Mesenchymal stem cell (in vitro differentiated cells and primary cell): ENCODE results near the gene C12orf57.

ENCODE experiments used
- DNase-seq: peaks from one replicate; pipeline ENCODE4 v3.0.0-alpha.2; 2013
- H2AFZ ChIP-seq: one replicate; pipeline ENCODE4 v1.6.1; 2013; ENCODE audit warnings: low read depth, mild to moderate bottlenecking, control low read depth, inconsistent platforms, low read length, moderate library complexity
- H2AK5ac ChIP-seq: 2 replicates; pipeline ENCODE4 v1.6.1; 2013; ENCODE audit warnings: low read length, moderate library complexity, mild to moderate bottlenecking, inconsistent platforms; ENCODE audit not compliant: severe bottlenecking
- H2BK120ac ChIP-seq: one replicate; pipeline ENCODE4 v1.6.1; 2013; ENCODE audit warnings: low read depth, mild to moderate bottlenecking, inconsistent platforms, low read length, moderate library complexity
- H2BK12ac ChIP-seq, 2 experiments: one replicate each; pipeline ENCODE4 v1.6.1; 2013; ENCODE audit warnings: inconsistent platforms in 2 of 2, low read length in 2 of 2, mild to moderate bottlenecking in 2 of 2, moderate library complexity in 2 of 2, control low read depth in 1 of 2
- H2BK15ac ChIP-seq: one replicate; pipeline ENCODE4 v1.6.1; 2013; ENCODE audit warnings: mild to moderate bottlenecking, low read depth, inconsistent platforms; ENCODE audit not compliant: poor library complexity, severe bottlenecking
- H2BK5ac ChIP-seq: 2 replicates; pipeline ENCODE4 v1.6.1; 2013; ENCODE audit warnings: low read depth, mild to moderate bottlenecking, low read length, control low read depth, inconsistent platforms; ENCODE audit not compliant: poor library complexity, severe bottlenecking
- H3K14ac ChIP-seq, 2 experiments: one replicate each; pipeline ENCODE4 v1.6.1; 2013; ENCODE audit warnings: inconsistent platforms in 2 of 2, low read length in 2 of 2, control low read depth in 1 of 2, mild to moderate bottlenecking in 1 of 2, moderate library complexity in 1 of 2
- H3K18ac ChIP-seq, 2 experiments: one replicate each; pipeline ENCODE4 v1.6.1; 2013; ENCODE audit warnings: inconsistent platforms in 2 of 2, low read length in 2 of 2, control low read depth in 1 of 2, low read depth in 1 of 2, mild to moderate bottlenecking in 1 of 2
- H3K23ac ChIP-seq, 2 experiments: one replicate each; pipeline ENCODE4 v1.6.1; 2013; ENCODE audit warnings: inconsistent platforms in 2 of 2, low read length in 2 of 2, mild to moderate bottlenecking in 2 of 2, moderate library complexity in 2 of 2, control low read depth in 1 of 2
- H3K27ac ChIP-seq: 2 replicates; pipeline ENCODE4 v1.5.1; 2013; ENCODE audit warnings: mild to moderate bottlenecking, moderate library complexity, low read length, control low read depth, inconsistent platforms; ENCODE audit not compliant: poor library complexity, severe bottlenecking
- H3K27me3 ChIP-seq, 2 experiments: 2 replicates each; pipeline versions ENCODE4 v1.6.1 to v1.7.0; 2013; ENCODE audit warnings: low read length in 2 of 2, mild to moderate bottlenecking in 2 of 2, moderate library complexity in 2 of 2, control low read depth in 1 of 2, inconsistent platforms in 1 of 2; ENCODE audit not compliant: control insufficient read depth in 1 of 2, insufficient read depth in 1 of 2
- H3K36me3 ChIP-seq, 2 experiments: 2 replicates each; pipeline versions ENCODE4 v1.6.1 to v1.7.0; 2013; ENCODE audit warnings: low read length in 2 of 2, control low read depth in 1 of 2, inconsistent platforms in 1 of 2, low read depth in 1 of 2, mild to moderate bottlenecking in 1 of 2; ENCODE audit not compliant: insufficient read depth in 2 of 2, control insufficient read depth in 1 of 2
- H3K4ac ChIP-seq, 2 experiments: one replicate each; pipeline ENCODE4 v1.6.1; 2013; ENCODE audit warnings: inconsistent platforms in 2 of 2, low read length in 2 of 2, mild to moderate bottlenecking in 2 of 2, moderate library complexity in 2 of 2, control low read depth in 1 of 2, low read depth in 1 of 2
- H3K4me1 ChIP-seq: 2 replicates; pipeline ENCODE4 v1.6.1; 2013; ENCODE audit warnings: low read depth, low read length, control low read depth; ENCODE audit not compliant: control insufficient read depth, insufficient read depth
- H3K4me2 ChIP-seq: 2 replicates; pipeline ENCODE4 v1.6.1; 2013; ENCODE audit warnings: low read length, mild to moderate bottlenecking, inconsistent platforms; ENCODE audit not compliant: poor library complexity, severe bottlenecking
- H3K4me3 ChIP-seq, 2 experiments: 2 replicates each; pipeline versions ENCODE4 v1.5.1 to v1.7.0; 2013; ENCODE audit warnings: low read length in 2 of 2, mild to moderate bottlenecking in 2 of 2, control low read depth in 1 of 2, low read depth in 1 of 2; ENCODE audit not compliant: insufficient read depth in 1 of 2
- H3K79me1 ChIP-seq: replicated peaks from 2 replicates; pipeline ENCODE4 v1.6.1; 2013; ENCODE audit warnings: mild to moderate bottlenecking, control low read depth, low read length, inconsistent platforms; ENCODE audit not compliant: poor library complexity, severe bottlenecking
- H3K9ac ChIP-seq: 2 replicates; pipeline ENCODE4 v1.7.0; 2013; ENCODE audit warnings: mild to moderate bottlenecking, low read length, moderate library complexity
- H3K9me3 ChIP-seq: 2 replicates; pipeline ENCODE4 v1.7.0; 2013; ENCODE audit warnings: mild to moderate bottlenecking, low read length; ENCODE audit not compliant: control insufficient read depth
- H4K8ac ChIP-seq: one replicate; pipeline ENCODE4 v1.6.1; 2013; ENCODE audit warnings: inconsistent platforms, mild to moderate bottlenecking, low read length, moderate library complexity
- H4K91ac ChIP-seq: one replicate; pipeline ENCODE4 v1.6.1; 2013; ENCODE audit warnings: mild to moderate bottlenecking, low read length, inconsistent platforms
- WGBS: methylation state at CpG from one replicate; pipeline ENCODE4 v1.1.7; 2013; ENCODE audit warnings: mixed read lengths; 5-methylcytosine and 5-hydroxymethylcytosine counted together

The C12orf57 gene

GRCh38 chr12:6948873-6949594 is 5.2 kb downstream of the C12orf57 start:
- no peak overlapping the region for H3K18ac ChIP-seq
- peaks cover 0 to 6% of the 10 kb centered on the region in 2 experiments for H3K27me3 ChIP-seq
- H2AK5ac ChIP-seq: no peak overlapping the region
- H2BK5ac ChIP-seq: no peak overlapping the region
- H3K4ac ChIP-seq: no peak overlapping the region
- no peak overlapping the region for H3K23ac ChIP-seq
- no peak overlapping the region for H4K8ac ChIP-seq
- no peak for DNase-seq
- H2AFZ ChIP-seq: no peak overlapping the region
- no peak overlapping the region for H4K91ac ChIP-seq
- WGBS: 95% methylated on average over 11 of the region's 15 CpGs
- no peak overlapping the region for H3K4me2 ChIP-seq
- no peak overlapping the region for H2BK12ac ChIP-seq
- H3K9me3 ChIP-seq: no peaks in the 10 kb centered on the region
- no peak overlapping the region for H2BK15ac ChIP-seq
- peaks cover 10 to 11% of the 10 kb centered on the region in 2 experiments for H3K36me3 ChIP-seq
- H3K79me1 ChIP-seq: peaks cover 5% of the 10 kb centered on the region
- no peak overlapping the region for H3K27ac ChIP-seq
- H3K14ac ChIP-seq: no peak overlapping the region
- H3K4me3 ChIP-seq: no peak overlapping the region
- no peak overlapping the region for H2BK120ac ChIP-seq
- H3K9ac ChIP-seq: no peak overlapping the region
- H3K4me1 ChIP-seq: peaks cover 28% of the 10 kb centered on the region

GRCh38 chr12:6950401-6950801 is 6.6 kb downstream of the C12orf57 start:
- Histone ChIP-seq H3K36me3 (peaks cover 8 to 18% of the 10 kb centered on the region in 2 experiments), H2BK15ac (no peak overlapping the region), H3K4me3 (no peak overlapping the region), H3K9ac (no peak overlapping the region), H2BK5ac (no peak overlapping the region), H2BK120ac (no peak overlapping the region), H2AFZ (no peak overlapping the region), H3K27me3 (peaks cover 0 to 15% of the 10 kb centered on the region in 2 experiments), H4K8ac (no peak overlapping the region), H4K91ac (no peak overlapping the region), H3K18ac (no peak overlapping the region), H3K9me3 (no peaks in the 10 kb centered on the region), H3K4ac (no peak overlapping the region), H3K79me1 (peaks cover 5% of the 10 kb centered on the region), H3K27ac (no peak overlapping the region), H2AK5ac (no peak overlapping the region), H3K4me1 (peaks cover 27% of the 10 kb centered on the region), H3K23ac (no peak overlapping the region), H2BK12ac (no peak overlapping the region), H3K4me2 (no peak overlapping the region), H3K14ac (no peak overlapping the region)
- DNase-seq: no peak
- WGBS: 98% methylated on average over 1 of the region's 1 CpG

GRCh38 chr12:6950811-6951540 is 7.2 kb downstream of the C12orf57 start, which contains the start of gene PTPN6:
PTPN6 (plus strand) TSS chr12:6951356; CDS start chr12:6951513, 157 bp downstream.
- Histone ChIP-seq H4K8ac (no peak within 1 kb of the TSS), H3K4me3 (no peak within 1 kb of the TSS), H2AFZ (no peak within 1 kb of the TSS), H3K79me1 (peaks cover 5% of the 10 kb centered on the region), H2BK120ac (no peak within 1 kb of the TSS), H3K18ac (no peak within 1 kb of the TSS), H3K4me2 (no peak within 1 kb of the TSS), H3K36me3 (peaks cover 2 to 17% of the 10 kb centered on the region in 2 experiments), H3K4ac (no peak within 1 kb of the TSS), H3K4me1 (peaks cover 21% of the 10 kb centered on the region), H3K27ac (no peak within 1 kb of the TSS), H3K27me3 (peaks cover 0 to 15% of the 10 kb centered on the region in 2 experiments), H3K23ac (no peak within 1 kb of the TSS), H3K9ac (no peak within 1 kb of the TSS), H3K9me3 (no peaks in the 10 kb centered on the region), H3K14ac (peak within 1 kb of the TSS in 1 of 2 experiments; percentile 26), H4K91ac (peak within 1 kb of the TSS; percentile 7), H2BK5ac (no peak within 1 kb of the TSS), H2BK15ac (peak within 1 kb of the TSS; percentile 38), H2AK5ac (no peak within 1 kb of the TSS), H2BK12ac (no peak within 1 kb of the TSS)
- no peak for DNase-seq
- WGBS: 87% methylated on average over 25 of the region's 25 CpGs

- Histone ChIP-seq H2AK5ac (no peak overlapping the region), H3K23ac (no peak overlapping the region), H2BK5ac (no peak overlapping the region), H3K4me3 (no peak overlapping the region), H2BK120ac (no peak overlapping the region), H3K4ac (no peak overlapping the region), H2BK15ac (no peak overlapping the region), H3K27me3 (peaks cover 0 to 15% of the 10 kb centered on the region in 2 experiments), H3K4me1 (peaks cover 15% of the 10 kb centered on the region), H4K91ac (peak overlapping the region; percentile 7), H2AFZ (no peak overlapping the region), H2BK12ac (no peak overlapping the region), H3K9ac (no peak overlapping the region), H3K36me3 (peaks cover 0 to 23% of the 10 kb centered on the region in 2 experiments), H4K8ac (no peak overlapping the region), H3K27ac (no peak overlapping the region), H3K14ac (no peak overlapping the region), H3K9me3 (no peaks in the 10 kb centered on the region), H3K79me1 (peaks cover 5% of the 10 kb centered on the region), H3K4me2 (no peak overlapping the region), H3K18ac (no peak overlapping the region)
- 95% methylated on average over 20 of the region's 20 CpGs for WGBS
- no peak for DNase-seq
Measured at GRCh38 chr12:6951551-6952120, 7.8 kb downstream of the C12orf57 start.
